Motor neuron (in vitro differentiated cells): ENCODE measurements around the gene MAST4. TPM values are rescaled to one million over a fixed set of nuclear protein-coding genes. Genes with fewer than 3 reads are reported as not detected.

ENCODE experiments used
- ATAC-seq, 8 experiments: fragments of 200-7000 bp; cut with Tn5 transposase; replicated peaks in 6 of 8; 2 replicates each; pipeline ENCODE4 v1.8.0; 2021; ENCODE audit warnings: mild to moderate bottlenecking in 8 of 8, moderate library complexity in 8 of 8
- H3K27ac ChIP-seq, 2 donors: fragments of 250-450 bp; sonication (Bioruptor Pico); 2 replicates each; pipeline ENCODE4 v1.9.0; 2021; ENCODE audit warnings: antibody characterized with exemption in 2 of 2, mild to moderate bottlenecking in 2 of 2, moderate library complexity in 1 of 2
- H3K4me1 ChIP-seq, 2 donors: fragments of 250-450 bp; sonication (Bioruptor Pico); replicated peaks in 1 of 2; 2 replicates each; pipeline ENCODE4 v1.6.1; 2021; ENCODE audit warnings: antibody characterized with exemption in 2 of 2, mild to moderate bottlenecking in 2 of 2, moderate library complexity in 1 of 2
- H3K4me3 ChIP-seq, 5 donors: fragments of 250-450 bp; sonication (Bioruptor Pico); 2 replicates each; pipeline ENCODE4 v1.9.0; 2021; ENCODE audit warnings: antibody characterized with exemption in 5 of 5, mild to moderate bottlenecking in 5 of 5, moderate library complexity in 4 of 5
- WGBS, 10 experiments: fragments of 450-650 bp; shearing (Covaris generic); methylation state at CpG; one replicate each; pipeline ENCODE4 v1.0.0; 2022; 5-methylcytosine and 5-hydroxymethylcytosine counted together
- in situ Hi-C, 9 experiments: fragments of 400-800 bp; cut with MboI; loops; one replicate each; pipeline ENCODE4 v1.15.0; 2021; ENCODE audit warnings: low sequenced_read_pairs in 9 of 9, low pct_unique_long_range_greater_than_20kb in 2 of 9; ENCODE audit not compliant: unreplicated experiment in 9 of 9
- total RNA-seq, 8 experiments: library from RNA; unstranded; fragments of 300-600 nt; gene quantifications; 2 replicates each; pipeline versions ENCODE4 v1.2.3 to v1.2.4, GENCODE V29; 2022

Gene MAST4
- total RNA-seq, 8 experiments from 2014 or later, result 4.3 to 26.1 (median 12.9) TPM

DNA sequence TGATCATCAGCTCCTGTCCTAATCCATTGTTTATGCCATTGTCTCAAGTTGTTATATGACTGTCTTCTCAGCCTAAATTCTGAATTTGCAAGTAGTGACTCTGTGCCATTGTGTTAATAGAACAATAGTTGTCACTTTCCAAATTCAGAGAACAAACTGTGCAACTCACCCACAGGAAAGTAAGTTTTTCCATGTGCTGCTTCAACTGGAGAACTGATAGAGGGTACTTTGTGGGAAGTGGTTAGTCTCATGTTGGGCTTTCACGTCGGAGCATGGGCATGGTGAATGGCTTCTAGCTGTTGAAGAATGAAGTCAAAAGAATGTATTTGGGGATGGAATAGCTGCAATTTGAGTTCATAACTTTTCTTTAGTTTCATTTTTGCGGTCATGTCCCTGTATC lies 454.4 kb downstream of the MAST4 start:
- WGBS, 10 experiments, result 50 to 100% (median 87%) methylated on average over 1 to 3 of the region's 3 CpGs; no CpG with 5 or more reads in 1 of the 10 experiments
- no peak for ATAC-seq

DNA sequence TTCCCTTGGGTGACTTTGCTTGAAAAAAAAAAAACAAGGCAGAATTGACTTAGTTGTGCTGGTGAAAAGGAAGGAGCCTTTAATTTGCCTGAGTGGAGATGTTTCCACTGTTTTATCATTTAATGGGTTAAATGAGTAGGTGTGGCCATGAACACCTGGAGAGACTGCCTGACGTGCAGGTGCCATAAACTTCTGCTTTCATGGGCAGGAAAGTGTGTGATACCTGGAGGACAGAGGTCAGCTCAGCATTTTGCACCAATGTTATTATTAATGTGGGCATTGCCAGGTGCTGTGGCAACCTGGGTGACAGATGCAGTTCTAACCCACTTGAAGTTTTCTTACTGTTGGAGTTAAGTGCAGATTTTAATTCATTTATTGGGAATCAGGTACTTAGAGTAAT lies 455.0 kb downstream of the MAST4 start:
- no peak overlapping the region for H3K27ac ChIP-seq
- in situ Hi-C loops, result no loop called here

More for the DNA sequence above, 454.4 kb downstream of the MAST4 start:
- in situ Hi-C loops, result no loop called here
- Histone ChIP-seq H3K27ac (no peak overlapping the region), H3K4me3 (no peak overlapping the region), H3K4me1 (no peaks in the 10 kb centered on the region)

DNA sequence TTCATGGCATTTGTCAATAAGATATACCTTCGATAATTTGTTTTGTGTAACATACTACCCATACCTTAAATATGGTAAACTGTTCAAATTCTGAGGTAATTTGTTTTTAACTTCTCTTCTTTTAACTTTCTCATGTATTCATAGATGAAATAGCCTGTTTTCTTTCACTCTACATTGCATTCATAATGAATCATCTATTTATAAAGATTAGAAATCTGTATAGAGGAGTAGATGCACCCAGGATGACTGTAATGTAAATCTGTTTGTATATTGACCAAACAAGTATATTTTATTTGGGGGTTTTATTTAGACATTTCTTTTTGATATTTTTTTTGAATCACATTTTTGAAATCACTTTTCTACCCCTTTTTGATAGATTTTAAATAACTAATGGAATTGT lies 455.8 kb downstream of the MAST4 start:
- no peak for ATAC-seq

More for the DNA sequence above, 455.0 kb downstream of the MAST4 start:
- H3K4me1 ChIP-seq, result no peaks in the 10 kb centered on the region
- H3K4me3 ChIP-seq, result no peak overlapping the region
- no peak for ATAC-seq
- 44 to 75% (median 71%) methylated on average over 1 of the region's 1 CpG; no CpG with 5 or more reads in 5 of the 10 experiments for WGBS, 10 experiments

GRCh38 chr5:67053229-67053628 lies 457.0 kb downstream of the MAST4 start:
- in situ Hi-C loops, result no loop called here
- Histone ChIP-seq H3K4me3 (no peak overlapping the region), H3K27ac (no peak overlapping the region), H3K4me1 (no peaks in the 10 kb centered on the region)
- 80 to 100% (median 100%) methylated on average over 1 of the region's 1 CpG; no CpG with 5 or more reads in 2 of the 10 experiments for WGBS, 10 experiments
- ATAC-seq, result peak in 2 of 8 experiments; percentile 35 to 52

More for the DNA sequence above, 455.8 kb downstream of the MAST4 start:
- WGBS, 10 experiments, result 50 to 100% (median 63%) methylated on average over 1 of the region's 1 CpG; no CpG with 5 or more reads in 1 of the 10 experiments
- in situ Hi-C loops, result no loop called here
- H3K4me3 ChIP-seq, result no peak overlapping the region
- H3K27ac ChIP-seq, result no peak overlapping the region
- no peaks in the 10 kb centered on the region for H3K4me1 ChIP-seq

- H3K4me3 ChIP-seq, result no peak overlapping the region
- in situ Hi-C loops, result no loop called here
- ATAC-seq, result no peak
- WGBS, 10 experiments, result 33 to 83% (median 73%) methylated on average over 1 to 4 of the region's 4 CpGs; no CpG with 5 or more reads in 4 of the 10 experiments
- H3K4me1 ChIP-seq, result no peaks in the 10 kb centered on the region
- H3K27ac ChIP-seq, result no peak overlapping the region
Measured at GRCh38 chr5:67058998-67059743, 463.0 kb downstream of the MAST4 start.

DNA sequence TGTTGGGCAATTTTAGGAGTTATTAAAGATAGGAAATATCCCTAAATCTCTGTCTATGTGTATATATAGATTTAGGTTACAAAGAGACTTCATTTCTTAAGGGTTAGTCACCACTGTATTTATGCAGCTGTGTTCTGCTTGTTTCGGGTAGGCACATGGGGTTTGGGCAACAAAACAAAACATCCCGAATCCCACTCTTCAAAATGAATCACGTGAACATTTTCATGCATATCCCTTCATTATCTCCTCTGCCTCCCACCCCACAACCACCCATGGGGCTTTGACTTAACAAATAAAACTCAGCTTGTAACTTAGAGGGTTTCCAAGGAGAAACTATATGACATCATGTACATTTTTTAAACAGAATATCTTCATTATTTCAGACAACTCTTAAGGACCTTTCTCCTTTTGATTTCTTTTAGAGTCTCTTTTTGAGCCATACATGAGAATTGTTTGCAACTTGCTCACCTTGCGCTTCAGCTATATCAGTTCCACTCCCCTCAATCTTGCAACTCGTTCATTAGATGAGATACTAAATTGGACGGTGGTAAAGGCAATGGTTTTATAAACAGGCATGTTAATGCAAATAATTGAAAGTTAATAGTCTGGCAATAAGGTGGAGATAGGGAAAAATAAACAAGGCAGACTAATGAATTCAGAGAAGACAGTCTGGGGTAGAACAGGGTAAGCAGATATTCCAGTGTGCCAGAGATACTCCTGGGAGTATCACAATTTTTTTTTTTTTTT lies 463.7 kb downstream of the MAST4 start:
- Histone ChIP-seq H3K4me1 (no peaks in the 10 kb centered on the region), H3K4me3 (no peak overlapping the region), H3K27ac (no peak overlapping the region)
- in situ Hi-C loops, result no loop called here
- ATAC-seq, result peak in 2 of 8 experiments; percentile 51 to 53
- 48 to 96% (median 76%) methylated on average over 2 to 6 of the region's 6 CpGs for WGBS, 10 experiments

DNA sequence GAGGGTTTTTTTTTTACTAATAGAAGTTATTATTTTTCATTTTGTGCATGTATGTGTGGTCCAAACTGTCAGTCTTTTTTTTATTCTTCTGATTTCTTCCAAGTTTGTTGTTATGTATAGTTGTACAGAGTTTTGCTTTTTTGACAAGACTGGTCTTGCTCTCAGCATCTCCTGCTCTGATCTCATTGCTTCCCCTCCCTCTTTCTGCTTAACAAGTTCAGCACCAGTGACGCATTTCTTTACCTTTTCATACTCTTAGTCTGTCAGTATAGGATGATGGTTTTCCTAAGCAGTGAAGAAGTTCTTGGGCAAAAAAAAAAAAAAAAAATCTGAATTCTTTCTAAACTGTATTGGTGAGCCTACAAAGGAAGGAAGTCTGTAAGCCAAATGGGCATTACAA lies 465.3 kb downstream of the MAST4 start:
- Histone ChIP-seq H3K4me3 (no peak overlapping the region), H3K4me1 (peaks cover 3 to 7% of the 10 kb centered on the region in 2 donors), H3K27ac (no peak overlapping the region)
- 83 to 100% (median 100%) methylated on average over 1 of the region's 1 CpG; no CpG with 5 or more reads in 1 of the 10 experiments for WGBS, 10 experiments
- in situ Hi-C loops, result no loop called here
- no peak for ATAC-seq

- no peak for ATAC-seq
- Histone ChIP-seq H3K27ac (no peak overlapping the region), H3K4me1 (peaks cover 3 to 13% of the 10 kb centered on the region in 2 donors), H3K4me3 (no peak overlapping the region)
- in situ Hi-C loops, result no loop called here
- WGBS, 10 experiments, result 81 to 100% (median 97%) methylated on average over 1 to 3 of the region's 3 CpGs; no CpG with 5 or more reads in 2 of the 10 experiments
Measured at GRCh38 chr5:67063055-67063454, 466.9 kb downstream of the MAST4 start.

DNA sequence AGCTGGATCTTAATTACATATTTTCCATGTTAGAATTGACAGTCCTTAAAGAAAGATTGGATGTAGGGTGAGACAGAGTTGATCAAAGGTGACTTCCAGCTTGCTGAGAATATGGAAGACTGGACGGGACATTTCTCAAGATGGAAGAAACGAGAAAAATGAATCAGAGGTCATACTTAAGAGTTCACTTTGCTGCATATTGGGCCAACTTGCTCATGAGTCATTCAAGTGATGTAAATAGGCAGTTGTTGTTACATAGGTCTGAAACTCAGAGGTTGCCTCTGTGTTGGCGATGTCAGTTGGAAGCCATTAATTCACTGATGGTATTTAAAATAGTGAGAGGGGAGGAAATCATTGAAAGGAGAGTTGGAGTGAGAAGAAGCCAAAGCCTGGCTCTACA lies 467.6 kb downstream of the MAST4 start:
- ATAC-seq, result peak in 2 of 8 experiments; percentile 14 to 27
- H3K27ac ChIP-seq, result no peak overlapping the region

DNA sequence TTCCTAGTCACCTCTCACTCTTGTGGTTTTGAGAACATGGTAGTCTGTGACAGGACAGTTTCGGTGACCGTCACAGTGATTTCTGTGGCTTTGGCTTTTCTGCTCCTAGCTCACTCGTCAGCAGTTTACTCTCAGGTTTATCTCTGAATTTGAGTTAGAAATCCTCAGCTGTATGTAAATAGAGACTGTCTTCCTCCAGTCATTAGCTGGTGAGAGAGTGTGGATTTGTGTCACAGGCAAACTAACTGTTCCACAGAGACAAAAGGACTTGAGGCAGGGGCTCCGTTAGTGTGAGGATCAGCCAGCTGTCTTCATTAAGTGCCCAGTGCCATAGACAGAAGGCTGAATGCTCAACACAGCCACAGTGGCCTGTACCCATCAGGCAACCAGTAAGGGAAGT lies 469.0 kb downstream of the MAST4 start:
- in situ Hi-C loops, result no loop called here
- Histone ChIP-seq H3K4me3 (no peak overlapping the region), H3K27ac (no peak overlapping the region), H3K4me1 (peaks cover 6 to 22% of the 10 kb centered on the region in 2 donors)
- 0 to 100% (median 90%) methylated on average over 1 to 4 of the region's 4 CpGs; no CpG with 5 or more reads in 1 of the 10 experiments for WGBS, 10 experiments
- ATAC-seq, result peak in 5 of 8 experiments; percentile 61 to 87 (median 80)

More for the DNA sequence above, 467.6 kb downstream of the MAST4 start:
- H3K4me3 ChIP-seq, result no peak overlapping the region
- 81 to 100% (median 93%) methylated on average over 1 to 3 of the region's 3 CpGs for WGBS, 10 experiments
- H3K4me1 ChIP-seq, result peaks cover 3 to 13% of the 10 kb centered on the region in 2 donors
- in situ Hi-C loops, result no loop called here

- in situ Hi-C loops, result no loop called here
- H3K27ac ChIP-seq, result no peak overlapping the region
- 78 to 100% (median 80%) methylated on average over 1 of the region's 1 CpG; no CpG with 5 or more reads in 3 of the 10 experiments for WGBS, 10 experiments
- H3K4me3 ChIP-seq, result no peak overlapping the region
- H3K4me1 ChIP-seq, result peaks cover 6 to 22% of the 10 kb centered on the region in 2 donors
- ATAC-seq, result no peak
Measured at GRCh38 chr5:67065696-67066095, 469.5 kb downstream of the MAST4 start.

DNA sequence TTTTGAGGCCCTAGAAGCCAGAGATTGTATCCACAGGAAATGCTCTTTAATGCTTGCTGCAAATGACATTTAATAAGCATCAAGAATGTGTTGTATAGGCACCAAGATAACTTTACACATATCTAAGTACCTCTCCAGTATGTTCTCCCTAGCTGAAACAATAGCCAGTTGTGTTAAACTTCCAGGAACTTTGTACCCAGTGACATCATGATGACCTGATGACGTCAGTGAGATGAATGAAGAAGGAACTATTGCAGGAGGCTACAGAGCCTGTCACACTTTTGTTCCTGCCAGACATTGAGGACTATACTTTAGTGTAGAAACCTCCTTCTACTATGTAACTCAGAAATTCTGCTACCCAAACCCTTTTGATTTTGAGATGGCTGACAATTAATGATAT lies 470.6 kb downstream of the MAST4 start:
- H3K4me1 ChIP-seq, result peaks cover 6 to 22% of the 10 kb centered on the region in 2 donors
- H3K4me3 ChIP-seq, result no peak overlapping the region
- in situ Hi-C loops, result no loop called here
- peak in 3 of 8 experiments; percentile 38 to 45 (median 44) for ATAC-seq
- H3K27ac ChIP-seq, result no peak overlapping the region
- 13 to 100% (median 44%) methylated on average over 1 of the region's 1 CpG; no CpG with 5 or more reads in 4 of the 10 experiments for WGBS, 10 experiments

- ATAC-seq, result no peak
- Histone ChIP-seq H3K4me3 (no peak overlapping the region), H3K4me1 (peaks cover 10% of the 10 kb centered on the region in 2 donors), H3K27ac (no peak overlapping the region)
- 80 to 100% (median 95%) methylated on average over 1 to 3 of the region's 3 CpGs; no CpG with 5 or more reads in 4 of the 10 experiments for WGBS, 10 experiments
- in situ Hi-C loops, result no loop called here
Measured at GRCh38 chr5:67073045-67073680, 477.0 kb downstream of the MAST4 start.
